Panc1 (cell line): ENCODE measurements around the gene KIRREL3. TPM values are rescaled to one million over a fixed set of nuclear protein-coding genes. Genes with fewer than 3 reads are reported as not detected.

Experiments
- ATAC-seq: fragments of 200-7000 bp; cut with Tn5 transposase; 2 replicates; pipeline ENCODE4 v1.9.1; 2020; ENCODE audit warnings: mild to moderate bottlenecking, moderate library complexity
- BruUV-seq: library from RNA; stranded (reverse); fragments of 400-500 nt; replicated peaks from 2 replicates; lab custom pipeline; 2021; lab: Mats Ljungman, UMichigan
- CTCF ChIA-PET: fragments of 300-600 bp; sonication (Branson Sonifier 250); formaldehyde crosslinking; loops from one replicate; lab custom pipeline; 2022; ENCODE audit warnings: antibody characterized with exemption; lab: Charles Lee
- POLR2A ChIA-PET: fragments of 300-600 bp; sonication (Branson Sonifier 250); formaldehyde crosslinking; loops from one replicate; lab custom pipeline; 2022; ENCODE audit warnings: antibody characterized with exemption; lab: Charles Lee
- DNase-seq: peaks from one replicate; pipeline ENCODE4 v3.0.0-alpha.2; 2010; ENCODE audit warnings: low read depth, low spot score
- H3K27ac ChIP-seq: 2 replicates; pipeline ENCODE4 v1.5.1; 2011; ENCODE audit warnings: mild to moderate bottlenecking, low read length, inconsistent platforms
- H3K27me3 ChIP-seq: fragments of 200-500 bp; sonication (Bioruptor generic); 2 replicates; pipeline ENCODE4 v1.6.0; 2014; ENCODE audit warnings: low read length, inconsistent platforms; ENCODE audit not compliant: control insufficient read depth, insufficient read depth
- H3K36me3 ChIP-seq: fragments of 200-500 bp; sonication (Bioruptor generic); 2 replicates; pipeline ENCODE4 v1.5.1; 2014; ENCODE audit warnings: inconsistent platforms, mild to moderate bottlenecking, low read length, moderate library complexity; ENCODE audit not compliant: control insufficient read depth, insufficient read depth
- H3K4me1 ChIP-seq: 2 replicates; pipeline ENCODE4 v1.5.1; 2011; ENCODE audit warnings: inconsistent platforms, mild to moderate bottlenecking, low read length, moderate library complexity; ENCODE audit not compliant: control insufficient read depth, insufficient read depth
- H3K4me3 ChIP-seq, 2 experiments: 2 replicates each; pipeline ENCODE4 v1.5.1; 2011 to 2012; ENCODE audit warnings: low read depth in 2 of 2, low read length in 2 of 2, mild to moderate bottlenecking in 2 of 2, inconsistent platforms in 1 of 2, moderate library complexity in 1 of 2
- H3K9me3 ChIP-seq: fragments of 200-500 bp; sonication (Bioruptor generic); 2 replicates; pipeline ENCODE4 v1.5.1; 2014; ENCODE audit warnings: low read depth, mild to moderate bottlenecking, inconsistent platforms, low read length, moderate library complexity; ENCODE audit not compliant: control insufficient read depth, insufficient read depth
- CTCF ChIP-seq: fragments of 450-650 bp; IDR thresholded peaks from 2 replicates; pipeline ENCODE4 v1.5.1; 2017; ENCODE audit warnings: mild to moderate bottlenecking
- POLR2AphosphoS5 ChIP-seq: IDR thresholded peaks from 2 replicates; pipeline ENCODE4 v1.6.1; 2012; ENCODE audit warnings: mild to moderate bottlenecking, low read depth, low read length, moderate library complexity
- REST ChIP-seq, 2 experiments: IDR thresholded peaks; 2 replicates each; pipeline ENCODE4 v1.6.1; 2011 to 2012; ENCODE audit warnings: low read depth in 2 of 2, control low read depth in 1 of 2, low read length in 1 of 2, mild to moderate bottlenecking in 1 of 2, moderate library complexity in 1 of 2; ENCODE audit not compliant: insufficient read depth in 1 of 2
- SIN3A ChIP-seq: IDR thresholded peaks from 2 replicates; pipeline ENCODE4 v1.6.1; 2012; ENCODE audit warnings: low read depth, mild to moderate bottlenecking, low read length, moderate library complexity, borderline replicate concordance; ENCODE audit not compliant: insufficient read depth
- TCF7L2 ChIP-seq: IDR thresholded peaks from 2 replicates; pipeline ENCODE4 v1.6.1; 2011; ENCODE audit warnings: mild to moderate bottlenecking, low read depth, low read length, inconsistent platforms
- in situ Hi-C: cut with HindIII; loops from 2 replicates; pipeline ENCODE4 v1.10.0; 2016; ENCODE audit warnings: low sequenced_read_pairs, low pct_unique_long_range_greater_than_20kb
- intact Hi-C: fragments of 100-400 bp; cut with micrococcal nuclease; formaldehyde crosslinking; loops from one replicate; pipeline ENCODE4 v1.10.0; 2022; ENCODE audit not compliant: unreplicated experiment
- total RNA-seq: library from RNA; stranded (reverse); gene quantifications from one replicate; pipeline ENCODE4 v1.2.1, GENCODE V29; 2021; ENCODE audit not compliant: unreplicated experiment

KIRREL3 gene
- total RNA-seq, 1 experiment from 2014 or later, result 0.36 TPM

DNA sequence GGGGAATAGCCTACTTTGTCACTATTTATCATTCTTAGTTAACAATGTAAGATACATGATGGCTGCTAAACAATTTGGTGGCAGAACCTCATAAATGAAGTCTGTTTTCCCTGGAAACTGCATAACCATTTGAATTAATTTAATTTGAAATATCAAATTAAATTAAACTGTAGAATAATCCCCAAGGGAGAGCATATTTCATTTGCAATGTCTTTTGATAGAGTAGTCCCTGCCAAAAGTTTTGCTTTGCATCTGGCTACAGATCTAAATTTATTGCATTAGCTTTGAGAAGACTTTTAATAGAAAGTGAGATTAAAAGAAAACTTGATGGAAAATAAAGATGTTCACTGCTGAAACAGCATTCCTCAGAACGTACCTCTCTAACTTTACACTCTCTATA lies 246.6 kb downstream of the KIRREL3 start:
- Histone ChIP-seq H3K9me3 (no peaks in the 10 kb centered on the region), H3K27ac (no peak overlapping the region), H3K27me3 (peaks cover 9% of the 10 kb centered on the region), H3K36me3 (no peaks in the 10 kb centered on the region), H3K4me3 (no peak overlapping the region), H3K4me1 (no peaks in the 10 kb centered on the region)
- ChIA-PET POLR2A (no interaction called here), CTCF (no interaction called here)
- in situ Hi-C loops (no loop called here), intact Hi-C loops (no loop called here)
- TF ChIP-seq TCF7L2 (no peak), SIN3A (no peak), POLR2AphosphoS5 (no peak), CTCF (no peak), REST (IDR thresholded peaks at IDR 0.05; ENCODE audit: insufficient read depth in 1 of 2, low read depth in 2 of 2, low read length in 1 of 2) (no peak)
- no TSS peak for BruUV-seq
- DNase-seq (no peak), ATAC-seq (no peak)

GRCh38 chr11:126751242-126751641 lies 249.3 kb downstream of the KIRREL3 start:
- no TSS peak for BruUV-seq
- Histone ChIP-seq H3K9me3 (no peaks in the 10 kb centered on the region), H3K27ac (no peak overlapping the region), H3K4me3 (no peak overlapping the region), H3K36me3 (no peaks in the 10 kb centered on the region), H3K4me1 (no peaks in the 10 kb centered on the region), H3K27me3 (peaks cover 9% of the 10 kb centered on the region)
- POLR2A ChIA-PET, result no interaction called here
- DNase-seq (no peak), ATAC-seq (no peak)
- intact Hi-C loops, result no loop called here
- in situ Hi-C loops, result no loop called here
- CTCF ChIA-PET, result no interaction called here
- no peak for TF ChIP-seq SIN3A
- no peak for TF ChIP-seq REST (IDR thresholded peaks at IDR 0.05; ENCODE audit: insufficient read depth in 1 of 2, low read depth in 2 of 2, low read length in 1 of 2)
- TF ChIP-seq TCF7L2, result no peak
- TF ChIP-seq CTCF, result no peak
- TF ChIP-seq POLR2AphosphoS5, result no peak
